H1 (cell line): ENCODE measurements around the gene SLC22A2. TPM values are rescaled to one million over a fixed set of nuclear protein-coding genes. Genes with fewer than 3 reads are reported as not detected.

Experiments
- CEBPB ChIP-seq: IDR thresholded peaks from 2 replicates; pipeline ENCODE4 v1.6.1; 2012; ENCODE audit warnings: low read depth, low read length
- CREB1 ChIP-seq: IDR thresholded peaks from 2 replicates; pipeline ENCODE4 v1.6.1; 2012; ENCODE audit warnings: inconsistent platforms
- GTF2F1 ChIP-seq: IDR thresholded peaks from 2 replicates; pipeline ENCODE4 v1.6.1; 2012; ENCODE audit warnings: low read depth, low read length, improper control_type of control experiment, borderline replicate concordance
- RAD21 ChIP-seq, 2 experiments: IDR thresholded peaks in 1 of 2; conservative IDR thresholded peaks in 1 of 2; 2 replicates each; pipeline ENCODE4 v1.6.1; 2011; ENCODE audit warnings: low read depth in 2 of 2, low read length in 2 of 2, improper control_type of control experiment in 1 of 2, inconsistent platforms in 1 of 2, mild to moderate bottlenecking in 1 of 2, moderate library complexity in 1 of 2
- polyA plus RNA-seq, 7 experiments: library from polyadenylated mRNA; depleted of rRNA in 3 of 7; stranded (reverse) in 5 of 7; unstranded in 2 of 7; fragments of >200 nt in 5 of 7; fragments of 200-250 nt in 2 of 7; gene quantifications; 1 replicate in 5 of 7; 2 replicates in 1 of 7; 4 replicates in 1 of 7; pipeline versions ENCODE4 v1.2.1 to v1.2.3, GENCODE V29; 2011 to 2013; ENCODE audit warnings: missing spikeins in 2 of 7, mixed read lengths in 2 of 7
- total RNA-seq: library from RNA; stranded (reverse); fragmentation: NEBNext Ultra II Directional; extraction: Animal tissue kit (Norgen Biotek cat#: 25700); gene quantifications from 2 replicates; pipeline ENCODE4 v1.2.1, GENCODE V29; 2021

Gene SLC22A2
- total and polyA plus RNA-seq, 2 of the 8 experiments (the other 6 are each of a cell fraction or from before 2014, with no cell fraction given) = 0.23 to 1.4 TPM

GRCh38 chr6:160221423-160221822, 37.2 kb downstream of the SLC22A2 start (continued):
- TF ChIP-seq RAD21 (IDR thresholded peaks at IDR 0.05 in 1 of 2, conservative IDR thresholded peaks at IDR 0.05 in 1 of 2; ENCODE audit: low read depth in 2 of 2, low read length in 2 of 2) = peak; percentile 74 to 81
- TF ChIP-seq CREB1 = no peak
- no peak for TF ChIP-seq GTF2F1
- TF ChIP-seq CEBPB = peak; percentile 95
